HG03175 (cell line): ENCODE data around the gene CTDSP1.

Experiments
- ATAC-seq: cut with Tn5 transposase; IDR thresholded peaks from one replicate; pipeline ENCODE4 v1.9.1; 2021; ENCODE audit warnings: mild to moderate bottlenecking, moderate library complexity; ENCODE audit not compliant: unreplicated experiment

CTDSP1 gene

GRCh38 chr2:218399391-218400166 is at the start of gene CTDSP1:
Gene CTDSP1, plus strand, starts transcription at chr2:218399868. Its CDS starts 223 bp downstream, at chr2:218400091.
- peak; percentile 34 for ATAC-seq

- ATAC-seq, result no peak
Measured at GRCh38 chr2:218354045-218354444, 45.6 kb upstream of the CTDSP1 start.

GRCh38 chr2:218354850-218355443 is 44.7 kb upstream of the CTDSP1 start:
- no peak for ATAC-seq

- ATAC-seq, result no peak
Measured at GRCh38 chr2:218357236-218358177, 42.2 kb upstream of the CTDSP1 start.

GRCh38 chr2:218360453-218360852 is 39.2 kb upstream of the CTDSP1 start:
- ATAC-seq, result no peak

- ATAC-seq, result no peak
Measured at GRCh38 chr2:218362606-218363005, 37.1 kb upstream of the CTDSP1 start.

- ATAC-seq, result no peak
Measured at GRCh38 chr2:218363736-218364135, 35.9 kb upstream of the CTDSP1 start.

- ATAC-seq, result no peak
Measured at GRCh38 chr2:218364196-218364595, 35.5 kb upstream of the CTDSP1 start.

- no peak for ATAC-seq
Measured at GRCh38 chr2:218366621-218367414, 32.9 kb upstream of the CTDSP1 start.

- ATAC-seq, result peak; percentile 93
Measured at GRCh38 chr2:218367415-218368149, 32.1 kb upstream of the CTDSP1 start.

GRCh38 chr2:218368150-218368528 is 31.5 kb upstream of the CTDSP1 start:
- ATAC-seq, result no peak

- ATAC-seq, result no peak
Measured at GRCh38 chr2:218368621-218369153, 31.0 kb upstream of the CTDSP1 start.

GRCh38 chr2:218369330-218369729 is 30.3 kb upstream of the CTDSP1 start:
- ATAC-seq, result no peak

GRCh38 chr2:218370410-218371063 is 29.1 kb upstream of the CTDSP1 start:
- ATAC-seq, result no peak

- no peak for ATAC-seq
Measured at GRCh38 chr2:218371983-218372350, 27.7 kb upstream of the CTDSP1 start.

GRCh38 chr2:218374795-218375194 is 24.9 kb upstream of the CTDSP1 start:
- ATAC-seq, result no peak

- ATAC-seq, result no peak
Measured at GRCh38 chr2:218375212-218375611, 24.5 kb upstream of the CTDSP1 start.

GRCh38 chr2:218378053-218378452 is 21.6 kb upstream of the CTDSP1 start:
- no peak for ATAC-seq

GRCh38 chr2:218381916-218382366 is 17.7 kb upstream of the CTDSP1 start, which contains the start of gene SLC11A1:
Gene SLC11A1, plus strand, starts transcription at chr2:218382273. Its CDS starts 96 bp downstream, at chr2:218382369.
- ATAC-seq, result no peak
